GM12874 (cell line): Measurements from ENCODE around the gene RHOBTB3.

Experiments
- CTCF ChIP-seq: IDR thresholded peaks from 2 replicates; pipeline ENCODE4 v1.5.1; 2011; ENCODE audit warnings: low read depth, mild to moderate bottlenecking, control low read depth, low read length, moderate library complexity; ENCODE audit not compliant: insufficient read depth

The RHOBTB3 gene

DNA sequence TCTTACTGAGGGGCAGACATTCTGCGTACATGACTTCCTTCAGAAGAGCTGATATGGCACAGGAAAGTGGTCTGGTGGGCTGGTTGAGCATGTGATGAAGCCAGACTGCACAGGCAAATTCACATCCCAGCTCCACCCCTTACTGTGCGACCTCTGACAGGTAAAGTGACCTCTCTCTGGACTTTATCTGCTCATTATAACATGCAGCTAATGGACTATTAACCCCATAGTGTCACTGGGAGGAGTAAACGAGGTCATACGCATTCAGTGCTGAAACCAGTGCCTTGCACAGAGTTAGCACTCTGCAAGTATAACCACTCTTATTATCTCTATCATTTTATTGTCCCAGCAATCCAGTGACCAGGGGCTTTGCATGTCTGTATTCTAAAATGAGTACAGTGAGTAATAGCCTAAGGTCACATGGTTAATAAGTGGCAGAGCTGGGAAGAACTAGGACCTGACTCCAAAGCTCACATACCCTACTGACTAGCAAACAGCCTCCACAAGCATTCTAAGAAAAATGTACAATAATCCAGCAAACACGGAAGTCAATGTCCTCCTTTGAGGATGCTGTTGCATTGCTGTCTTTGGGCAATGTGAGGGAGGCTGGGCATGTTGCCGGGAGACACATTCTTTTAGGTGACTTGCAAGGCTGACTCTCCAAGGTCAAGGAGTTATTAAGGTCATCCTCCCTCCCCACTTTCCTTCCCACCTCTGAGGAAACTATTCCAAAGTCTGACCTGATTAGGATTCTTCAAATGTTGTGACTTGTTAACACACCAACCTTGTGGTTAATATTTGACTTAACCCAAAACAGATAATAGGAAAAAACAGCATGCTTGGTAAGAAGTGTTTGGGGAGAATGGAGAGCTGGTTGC lies 72.4 kb downstream of the RHOBTB3 start:
- TF ChIP-seq CTCF, result no peak

GRCh38 chr5:95804736-95805539 lies 73.8 kb downstream of the RHOBTB3 start:
- TF ChIP-seq CTCF, result no peak

DNA sequence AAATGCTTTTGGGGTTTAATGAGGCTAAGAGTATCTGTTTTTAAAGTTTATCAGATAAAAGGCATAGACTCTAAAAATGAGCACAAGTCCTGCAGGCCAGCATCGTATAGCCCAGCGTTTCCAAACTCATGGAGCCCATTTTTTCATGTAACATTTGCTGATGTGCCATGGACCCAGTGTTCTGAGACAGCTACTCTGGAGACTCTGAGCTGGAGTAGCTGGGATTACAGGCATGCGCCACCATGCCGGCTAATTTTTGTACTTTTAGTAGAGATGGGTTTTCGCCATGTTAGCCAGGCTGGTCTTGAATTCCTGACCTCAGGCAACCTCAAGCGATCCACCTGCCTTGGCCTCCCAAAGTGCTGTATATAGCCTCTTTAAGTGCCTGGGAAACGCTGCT lies 75.6 kb downstream of the RHOBTB3 start:
- TF ChIP-seq CTCF, result no peak

- TF ChIP-seq CTCF, result no peak
These were observed 77.0 kb downstream of the RHOBTB3 start for GRCh38 chr5:95808013-95808685.

DNA sequence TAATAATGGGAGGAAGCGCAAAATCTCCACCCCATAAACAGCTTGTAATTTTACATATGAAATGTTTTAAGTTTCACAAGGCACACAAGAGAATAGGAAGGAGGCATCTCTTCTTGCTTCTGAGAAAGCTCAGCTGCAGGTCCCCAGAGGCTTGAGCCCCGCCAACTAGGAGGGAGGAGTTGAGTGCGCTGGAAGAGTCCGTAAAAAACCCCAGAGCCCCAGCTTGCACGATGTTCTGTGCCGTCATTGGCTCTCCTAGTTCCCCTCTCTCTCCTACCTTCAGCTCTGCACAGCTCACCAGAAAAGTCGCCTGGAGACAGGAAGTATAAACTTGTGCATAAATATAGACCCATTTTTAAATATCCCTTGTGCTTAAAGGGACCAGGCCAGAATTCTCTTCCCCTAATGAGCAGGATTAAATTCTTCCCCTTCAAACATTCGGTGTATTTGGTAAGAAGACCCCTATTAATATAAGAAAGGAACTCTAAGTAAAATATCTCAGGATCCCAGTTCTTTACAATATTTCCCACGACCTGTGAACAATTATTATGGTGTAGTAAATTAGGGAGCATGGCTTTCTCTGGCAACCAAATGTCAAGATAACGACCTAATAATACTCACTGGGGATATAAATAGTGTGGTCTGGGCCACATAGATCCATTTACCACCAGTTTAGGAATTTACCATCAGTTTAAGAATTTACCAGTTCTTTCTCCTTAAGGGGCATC lies 77.7 kb downstream of the RHOBTB3 start:
- no peak for TF ChIP-seq CTCF

- TF ChIP-seq CTCF, result no peak
These were observed 78.4 kb downstream of the RHOBTB3 start for GRCh38 chr5:95809414-95809960.
